Immature natural killer cell (primary cell): ENCODE results near the gene OR8I2. TPM values are rescaled to one million over a fixed set of nuclear protein-coding genes. Genes with fewer than 3 reads are reported as not detected.
"Not testable (repeated sequence)": the region's sequence is repeated elsewhere in the genome, so short reads cannot be mapped to it uniquely, and the experiment has no call there.

ENCODE experiments used
- DNase-seq, 3 donors: peaks; one replicate each; pipeline ENCODE4 v3.0.0; 2022; ENCODE audit warnings: mixed read lengths in 1 of 3
- H3K27ac Mint-ChIP-seq, 6 donors: one replicate each; pipeline ENCODE4 v1.8.0; 2020; ENCODE audit warnings: mixed read lengths in 6 of 6, mild to moderate bottlenecking in 5 of 6, inconsistent platforms in 4 of 6, moderate library complexity in 3 of 6
- H3K27me3 Mint-ChIP-seq, 3 donors: one replicate each; pipeline ENCODE4 v1.8.0; 2020 to 2021; ENCODE audit warnings: low read depth in 3 of 3, mild to moderate bottlenecking in 3 of 3, mixed read lengths in 3 of 3, moderate library complexity in 3 of 3, inconsistent platforms in 1 of 3
- H3K36me3 Mint-ChIP-seq, 3 donors: one replicate each; pipeline ENCODE4 v1.8.0; 2020; ENCODE audit warnings: mixed read lengths in 3 of 3, inconsistent platforms in 2 of 3, mild to moderate bottlenecking in 2 of 3
- H3K4me1 Mint-ChIP-seq, 2 donors: one replicate each; pipeline ENCODE4 v1.8.0; 2020; ENCODE audit warnings: inconsistent platforms in 2 of 2, mild to moderate bottlenecking in 2 of 2, mixed read lengths in 2 of 2, moderate library complexity in 1 of 2
- H3K4me3 Mint-ChIP-seq, 5 donors: one replicate each; pipeline ENCODE4 v1.8.0; 2020; ENCODE audit warnings: mild to moderate bottlenecking in 5 of 5, mixed read lengths in 5 of 5, inconsistent platforms in 3 of 5, moderate library complexity in 3 of 5
- H3K9me3 Mint-ChIP-seq, 6 donors: one replicate each; pipeline ENCODE4 v1.8.0; 2020; ENCODE audit warnings: mild to moderate bottlenecking in 6 of 6, mixed read lengths in 6 of 6, inconsistent platforms in 4 of 6, moderate library complexity in 3 of 6
- polyA plus RNA-seq, 3 donors: library from polyadenylated mRNA; unstranded; fragments of 300-500 nt; fragmentation: Illumina TruSeq; gene quantifications; one replicate each; pipeline ENCODE4 v1.2.3, GENCODE V29; 2021

Gene OR8I2
- not detected for polyA plus RNA-seq

DNA sequence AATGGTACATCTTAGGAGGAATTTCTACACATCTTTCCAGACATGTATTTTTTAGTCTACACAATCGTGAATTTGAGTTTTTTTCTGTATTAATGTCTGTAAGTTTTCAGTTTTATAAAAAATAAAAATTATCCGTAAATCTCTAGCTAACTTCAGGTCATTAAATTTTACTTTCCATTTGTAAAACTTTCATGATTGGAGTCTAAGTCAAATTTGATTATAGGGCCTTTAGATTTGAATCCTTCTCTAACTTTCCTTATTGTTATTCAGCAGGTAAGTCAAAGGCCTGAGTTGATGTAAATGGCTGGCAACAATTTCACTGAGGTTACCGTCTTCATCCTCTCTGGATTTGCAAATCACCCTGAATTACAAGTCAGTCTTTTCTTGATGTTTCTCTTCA, at the start of gene OR8I2:
Gene OR8I2, plus strand, starts transcription at position 301 of the 400 bp plus-strand sequence. Its CDS starts 0 bp downstream, at position 301.
- H3K27ac Mint-ChIP-seq: no peak within 1 kb of the TSS

DNA sequence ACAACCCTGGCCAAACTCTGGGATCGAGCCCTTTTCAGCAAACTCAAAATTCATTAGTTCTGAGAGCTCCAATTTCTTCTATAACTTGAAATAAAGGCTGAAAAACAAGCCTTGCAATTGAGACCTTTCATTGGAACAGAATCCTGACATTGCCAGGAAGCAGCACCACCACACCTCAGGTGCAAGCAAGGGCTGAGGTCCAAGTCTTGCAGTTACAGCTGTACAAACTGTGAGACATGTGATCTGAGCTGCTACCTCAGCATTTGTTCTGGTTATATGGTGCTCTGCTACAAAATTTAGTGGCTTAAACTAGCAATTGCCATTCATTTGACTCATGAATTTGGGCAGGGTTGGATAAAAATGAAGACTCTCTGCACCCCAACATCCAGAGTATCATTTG, 47.6 kb upstream of the OR8I2 start:
- no peaks in the 10 kb centered on the region for H3K4me1 Mint-ChIP-seq
- DNase-seq: no peak
- no peaks in the 10 kb centered on the region for H3K36me3 Mint-ChIP-seq
- no peak overlapping the region for H3K27ac Mint-ChIP-seq
- H3K27me3 Mint-ChIP-seq: no peaks in the 10 kb centered on the region
- no peak overlapping the region for H3K4me3 Mint-ChIP-seq
- H3K9me3 Mint-ChIP-seq: peaks cover 11 to 57% (median 22%) of the 10 kb centered on the region in 6 donors

More for the DNA sequence above, at the start of gene OR8I2:
- Mint-ChIP-seq H3K27me3 (no peaks in the 10 kb centered on the region), H3K36me3 (peaks cover 0 to 3% (median 0%) of the 10 kb centered on the region in 3 donors), H3K4me1 (no peaks in the 10 kb centered on the region), H3K4me3 (no peak within 1 kb of the TSS), H3K9me3 (peaks cover 2 to 52% (median 16%) of the 10 kb centered on the region in 6 donors)
- DNase-seq: no peak

DNA sequence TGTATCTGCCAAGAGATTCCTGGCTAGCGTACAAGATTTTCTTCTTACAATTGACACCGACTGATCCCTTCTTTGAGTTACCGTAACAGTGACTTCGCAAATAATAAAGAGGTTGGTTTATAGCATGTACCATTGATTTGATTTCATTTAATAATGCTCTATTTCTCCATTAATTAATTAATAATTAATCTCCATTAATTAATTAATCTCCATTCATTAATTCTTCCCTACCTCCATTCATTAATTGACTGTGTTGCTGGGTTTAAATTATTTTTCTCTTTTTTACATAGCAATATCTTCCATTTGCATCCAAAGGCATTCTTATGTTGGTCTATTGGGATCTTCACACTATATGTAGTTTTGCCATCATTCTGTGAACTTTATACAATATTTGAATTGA, 44.6 kb upstream of the OR8I2 start:
- Mint-ChIP-seq H3K27me3 (no peaks in the 10 kb centered on the region), H3K4me3 (no peak overlapping the region), H3K27ac (no peak overlapping the region), H3K9me3 (peaks cover 4 to 45% (median 22%) of the 10 kb centered on the region in 6 donors), H3K4me1 (no peaks in the 10 kb centered on the region), H3K36me3 (no peaks in the 10 kb centered on the region)
- DNase-seq: no peak

DNA sequence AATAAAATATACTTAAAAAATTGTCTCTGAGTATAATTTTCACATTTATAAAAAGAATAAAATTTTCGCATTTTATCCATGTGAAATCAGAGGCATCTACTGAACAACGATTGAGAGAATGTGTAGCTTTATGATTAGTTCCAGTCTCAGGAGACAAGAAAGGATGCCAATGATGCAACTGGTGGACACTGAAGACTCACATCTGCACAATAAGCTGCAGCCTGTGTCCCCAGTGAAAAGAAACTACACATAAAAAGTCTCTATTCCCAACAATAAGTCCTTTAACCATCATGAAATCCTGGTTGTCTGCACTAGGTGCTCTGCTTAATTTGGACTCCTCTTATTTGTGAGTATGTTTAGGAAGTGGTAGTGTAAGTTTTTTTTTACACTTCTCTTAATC, 43.6 kb upstream of the OR8I2 start:
- Mint-ChIP-seq H3K36me3 (no peaks in the 10 kb centered on the region), H3K27ac (no peak overlapping the region), H3K4me1 (no peaks in the 10 kb centered on the region), H3K4me3 (no peak overlapping the region), H3K27me3 (no peaks in the 10 kb centered on the region), H3K9me3 (peaks cover 6 to 43% (median 22%) of the 10 kb centered on the region in 6 donors)
- DNase-seq: no peak

DNA sequence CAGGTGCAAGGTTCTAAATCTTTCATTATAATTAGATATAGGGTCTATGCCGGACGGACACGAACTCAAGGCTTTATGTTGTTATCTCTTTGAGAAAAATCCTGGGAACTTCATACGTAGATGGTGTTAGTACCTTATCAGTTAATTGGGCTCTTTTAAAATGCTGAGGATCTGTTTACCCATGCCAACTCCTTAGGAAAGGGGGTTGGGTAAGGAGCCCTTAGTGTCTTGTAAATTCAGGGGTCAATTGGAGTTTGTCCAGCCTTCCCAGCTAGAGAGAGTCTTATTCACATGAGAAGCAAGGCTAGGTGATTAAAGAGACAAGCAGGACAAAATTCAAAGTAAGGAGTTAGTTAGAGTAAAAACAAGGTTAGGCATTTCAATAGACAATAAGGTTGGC, 36.7 kb upstream of the OR8I2 start:
- H3K4me1 Mint-ChIP-seq, H3K27ac Mint-ChIP-seq, H3K36me3 Mint-ChIP-seq, H3K4me3 Mint-ChIP-seq, H3K27me3 Mint-ChIP-seq, DNase-seq: not testable (repeated sequence)
- H3K9me3 Mint-ChIP-seq: peaks cover 22 to 70% (median 38%) of the 10 kb centered on the region in 6 donors

DNA sequence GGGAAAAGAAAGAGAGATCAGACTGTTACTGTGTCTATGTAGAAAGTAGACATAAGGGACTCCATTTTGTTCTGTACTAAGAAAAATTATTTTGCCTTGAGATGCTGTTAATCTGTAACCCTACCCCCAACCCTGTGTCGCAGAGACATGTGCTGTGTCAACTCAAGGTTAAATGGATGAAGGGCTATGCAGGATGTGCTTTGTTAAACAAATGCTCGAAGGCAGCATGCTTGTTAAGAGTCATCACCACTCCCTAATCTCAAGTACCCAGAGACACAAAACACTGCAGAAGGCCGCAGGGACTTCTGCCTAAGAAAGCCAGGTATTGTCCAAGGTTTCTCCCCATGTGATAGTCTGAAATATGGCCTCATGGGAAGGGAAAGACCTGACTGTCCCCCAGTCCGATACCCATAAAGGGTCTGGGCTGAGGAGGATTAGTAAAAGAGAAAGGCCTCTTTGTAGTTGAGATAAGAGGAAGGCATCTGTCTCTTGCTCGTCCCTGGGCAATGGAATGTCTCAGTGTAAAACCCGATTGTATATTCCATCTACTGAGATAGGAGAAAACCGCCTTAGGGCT, 35.4 kb upstream of the OR8I2 start:
- H3K27ac Mint-ChIP-seq, DNase-seq, H3K4me3 Mint-ChIP-seq, H3K36me3 Mint-ChIP-seq, H3K4me1 Mint-ChIP-seq, H3K27me3 Mint-ChIP-seq: not testable (repeated sequence)
- H3K9me3 Mint-ChIP-seq: peaks cover 17 to 64% (median 35%) of the 10 kb centered on the region in 6 donors

DNA sequence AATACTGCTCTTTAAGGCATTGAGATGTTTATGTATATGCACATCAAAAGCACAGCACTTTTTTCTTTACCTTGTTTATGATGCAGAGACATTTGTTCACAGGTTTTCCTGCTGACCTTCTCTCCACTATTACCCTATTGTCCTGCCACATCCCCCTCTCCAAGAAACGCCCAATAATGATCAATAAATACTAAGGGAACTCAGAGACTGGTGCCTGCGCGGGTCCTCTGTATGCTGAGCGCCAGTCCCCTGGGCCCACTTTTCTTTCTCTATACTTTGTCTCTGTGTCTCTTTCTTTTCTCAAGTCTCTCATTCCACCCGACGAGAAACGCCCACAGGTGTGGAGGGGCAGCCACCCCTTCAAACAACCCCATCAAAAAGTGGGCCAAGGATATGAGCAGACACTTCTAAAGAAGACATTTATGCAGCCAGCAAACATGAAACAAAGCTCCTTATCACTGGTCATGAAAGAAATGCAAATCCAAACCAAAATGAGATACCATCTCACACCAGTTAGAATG, 34.8 kb upstream of the OR8I2 start:
- not testable (repeated sequence) for H3K27me3 Mint-ChIP-seq, H3K27ac Mint-ChIP-seq, DNase-seq, H3K4me3 Mint-ChIP-seq, H3K36me3 Mint-ChIP-seq, H3K4me1 Mint-ChIP-seq
- H3K9me3 Mint-ChIP-seq: peaks cover 17 to 64% (median 35%) of the 10 kb centered on the region in 6 donors

DNA sequence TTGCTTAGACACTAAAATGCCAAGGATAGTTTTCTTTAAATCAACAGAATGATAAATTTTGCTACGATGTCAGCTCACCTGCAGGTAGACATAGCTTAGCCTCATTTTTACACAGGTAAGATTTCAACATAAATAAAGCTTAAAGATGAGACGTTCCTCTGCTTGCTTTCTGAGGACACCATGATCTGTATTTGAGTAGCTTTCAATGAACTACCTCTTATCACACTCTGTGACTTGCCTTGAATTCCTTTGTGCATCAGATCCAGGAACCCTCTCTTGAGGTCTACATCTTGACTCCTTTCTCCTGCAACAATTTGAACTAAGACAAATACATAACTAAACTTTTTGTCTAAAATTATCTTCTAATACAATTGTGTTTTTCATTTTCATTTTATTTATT, 26.1 kb upstream of the OR8I2 start:
- Mint-ChIP-seq H3K9me3 (peaks cover 1 to 41% (median 26%) of the 10 kb centered on the region in 6 donors), H3K36me3 (peaks cover 0 to 3% (median 0%) of the 10 kb centered on the region in 3 donors), H3K27me3 (no peaks in the 10 kb centered on the region), H3K27ac (no peak overlapping the region), H3K4me1 (no peaks in the 10 kb centered on the region), H3K4me3 (no peak overlapping the region)
- DNase-seq: no peak

DNA sequence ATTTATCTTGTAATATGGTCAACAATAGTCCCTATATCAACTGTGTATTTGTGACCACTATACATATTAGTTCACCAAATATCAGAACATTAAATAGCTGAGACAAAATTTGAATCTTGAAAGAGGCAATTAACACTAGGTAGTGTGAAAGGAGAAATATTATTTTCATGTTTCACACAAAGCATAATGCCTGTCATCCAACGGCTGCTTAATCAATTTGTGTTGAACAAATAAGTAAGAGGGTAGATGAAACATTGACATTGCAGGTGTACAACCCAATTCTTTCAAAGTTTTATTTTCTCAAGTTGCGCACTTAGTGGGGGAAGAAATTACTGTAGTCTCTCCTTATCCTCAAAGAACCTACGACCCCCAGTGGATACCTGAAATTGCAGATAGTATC, 3.4 kb upstream of the OR8I2 start:
- H3K36me3 Mint-ChIP-seq: peaks cover 0 to 4% (median 0%) of the 10 kb centered on the region in 3 donors
- no peaks in the 10 kb centered on the region for H3K4me1 Mint-ChIP-seq

DNA sequence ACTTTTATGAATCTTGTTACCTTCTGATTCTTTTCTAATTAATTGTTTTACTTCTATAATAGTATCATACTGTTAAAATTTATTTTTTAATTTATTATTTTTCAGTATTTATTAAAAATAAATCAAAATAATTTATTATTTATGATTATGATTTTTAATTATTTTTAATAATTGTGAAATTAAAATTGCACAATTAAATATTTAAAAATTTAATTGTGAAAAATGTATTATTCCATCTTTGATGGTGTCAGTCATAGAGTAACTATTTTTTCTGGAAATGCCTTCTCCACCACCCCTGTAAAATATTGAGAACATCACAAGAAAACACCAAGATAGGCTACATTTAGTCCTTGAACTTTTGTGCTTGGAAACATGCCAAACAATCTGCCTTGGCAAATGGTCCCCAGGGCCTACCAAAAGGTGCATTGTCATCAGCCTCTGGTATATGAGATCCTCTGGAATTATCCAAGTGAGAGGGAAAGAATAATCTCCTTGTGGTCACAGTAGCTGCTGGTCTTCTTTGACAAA, 10.2 kb downstream of the OR8I2 start, which contains the start of gene OR8H2:
Gene OR8H2, plus strand, starts transcription at position 478 of the 528 bp plus-strand sequence. CDS start 1,356 bp downstream, outside the sequence.
- peaks cover 0 to 1% (median 0%) of the 10 kb centered on the region in 3 donors for H3K27me3 Mint-ChIP-seq

More for the DNA sequence above, 3.4 kb upstream of the OR8I2 start:
- Mint-ChIP-seq H3K4me3 (no peak overlapping the region), H3K27ac (no peak overlapping the region), H3K9me3 (peaks cover 4 to 40% (median 11%) of the 10 kb centered on the region in 6 donors), H3K27me3 (no peaks in the 10 kb centered on the region)
- no peak for DNase-seq

DNA sequence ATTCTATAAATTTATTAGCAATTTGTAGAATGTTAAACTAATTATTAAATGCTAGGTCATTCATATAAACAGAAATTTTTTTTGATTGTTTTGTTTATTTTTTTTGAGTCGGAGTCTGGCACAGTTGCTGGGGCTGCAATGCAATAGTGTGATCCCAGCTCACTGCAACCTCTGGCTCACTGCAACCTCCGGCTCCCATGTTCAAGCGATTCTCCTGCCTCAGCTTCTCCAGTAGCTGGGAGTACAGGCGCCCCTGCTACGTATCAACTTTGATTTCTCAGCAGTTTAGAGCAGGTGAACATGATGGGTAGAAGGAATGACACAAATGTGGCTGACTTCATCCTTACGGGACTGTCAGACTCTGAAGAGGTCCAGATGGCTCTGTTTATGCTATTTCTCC, 29.0 kb downstream of the OR8I2 start, which contains the start of gene OR8H3:
Gene OR8H3, plus strand, starts transcription at position 301 of the 400 bp plus-strand sequence. Its CDS starts 0 bp downstream, at position 301.
- Mint-ChIP-seq H3K27me3 (no peaks in the 10 kb centered on the region), H3K36me3 (no peaks in the 10 kb centered on the region), H3K27ac (no peak within 1 kb of the TSS), H3K4me1 (no peaks in the 10 kb centered on the region), H3K9me3 (peaks cover 3 to 46% (median 21%) of the 10 kb centered on the region in 6 donors), H3K4me3 (no peak within 1 kb of the TSS)
- no peak for DNase-seq

More for the DNA sequence above, 10.2 kb downstream of the OR8I2 start, which contains the start of gene OR8H2:
- peaks cover 20 to 40% (median 30%) of the 10 kb centered on the region in 6 donors for H3K9me3 Mint-ChIP-seq
- H3K4me3 Mint-ChIP-seq: no peak within 1 kb of the TSS
- H3K4me1 Mint-ChIP-seq: no peaks in the 10 kb centered on the region
- no peak for DNase-seq
- peaks cover 0 to 4% (median 0%) of the 10 kb centered on the region in 3 donors for H3K36me3 Mint-ChIP-seq
- no peak within 1 kb of the TSS for H3K27ac Mint-ChIP-seq

DNA sequence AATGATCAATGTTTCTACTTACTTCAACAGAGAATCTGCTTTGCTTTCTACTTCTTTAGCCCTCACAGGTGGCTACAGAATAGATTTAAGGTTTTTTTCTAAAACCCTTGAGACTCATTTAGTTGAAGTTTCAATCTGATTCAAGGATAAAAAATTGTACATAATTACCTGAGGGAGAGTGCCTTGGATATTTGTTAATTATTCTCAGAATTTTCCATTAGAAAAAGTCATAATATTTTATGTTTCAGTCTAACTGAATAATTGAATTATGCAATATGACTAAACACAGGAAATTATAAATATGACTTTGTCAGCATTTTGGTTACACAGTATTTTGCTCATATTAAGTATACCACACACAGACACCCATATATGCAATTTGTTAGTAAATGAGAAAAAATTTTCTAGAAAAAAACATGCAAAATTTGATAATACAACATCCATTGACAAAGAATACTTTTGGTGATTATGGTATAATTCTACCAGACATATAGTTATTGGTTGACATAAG, 47.1 kb downstream of the OR8I2 start, which contains the start of gene OR8J3:
Gene OR8J3, minus strand, starts transcription at position 51 of the 511 bp plus-strand sequence. CDS start 2,483 bp downstream, outside the sequence.
- H3K4me1 Mint-ChIP-seq: no peaks in the 10 kb centered on the region
- no peaks in the 10 kb centered on the region for H3K27me3 Mint-ChIP-seq
- DNase-seq: no peak
- H3K36me3 Mint-ChIP-seq: no peaks in the 10 kb centered on the region
- H3K9me3 Mint-ChIP-seq: peaks cover 2 to 58% (median 34%) of the 10 kb centered on the region in 6 donors
- H3K4me3 Mint-ChIP-seq: no peak within 1 kb of the TSS
- no peak within 1 kb of the TSS for H3K27ac Mint-ChIP-seq

DNA sequence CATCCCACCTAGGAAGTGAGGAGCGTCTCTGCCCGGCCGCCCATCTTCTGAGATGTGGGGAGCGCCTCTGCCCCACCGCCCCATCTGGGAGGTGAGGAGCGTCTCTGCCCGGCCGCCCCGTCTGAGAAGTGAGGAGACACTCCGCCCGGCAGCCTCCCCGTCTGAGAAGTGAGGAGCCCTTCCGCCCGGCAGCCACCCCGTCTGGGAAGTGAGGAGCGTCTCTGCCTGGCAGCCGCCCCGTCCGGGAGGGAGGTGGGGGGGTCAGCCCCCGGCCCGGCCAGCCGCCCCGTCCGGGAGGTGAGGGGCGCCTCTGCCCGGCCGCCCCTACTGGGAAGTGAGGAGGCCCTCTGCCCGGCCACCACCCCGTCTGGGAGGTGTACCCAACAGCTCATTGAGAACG, 50.6 kb downstream of the OR8I2 start:
- H3K4me1 Mint-ChIP-seq: not testable (repeated sequence)

More for the DNA sequence above, 50.6 kb downstream of the OR8I2 start:
- peaks cover 1 to 47% (median 30%) of the 10 kb centered on the region in 6 donors for H3K9me3 Mint-ChIP-seq
- not testable (repeated sequence) for DNase-seq, H3K27me3 Mint-ChIP-seq, H3K36me3 Mint-ChIP-seq, H3K4me3 Mint-ChIP-seq, H3K27ac Mint-ChIP-seq
